ENCODE measurements around the gene CACNG6. TPM values are rescaled to one million over a fixed set of nuclear protein-coding genes. Genes with fewer than 3 reads are reported as not detected.
"Not testable (repeated sequence)": the region's sequence is repeated elsewhere in the genome, so short reads cannot be mapped to it uniquely, and the experiment has no call there.

Gene CACNG6
- total RNA-seq, 6 experiments from 2014 or later: not detected

DNA sequence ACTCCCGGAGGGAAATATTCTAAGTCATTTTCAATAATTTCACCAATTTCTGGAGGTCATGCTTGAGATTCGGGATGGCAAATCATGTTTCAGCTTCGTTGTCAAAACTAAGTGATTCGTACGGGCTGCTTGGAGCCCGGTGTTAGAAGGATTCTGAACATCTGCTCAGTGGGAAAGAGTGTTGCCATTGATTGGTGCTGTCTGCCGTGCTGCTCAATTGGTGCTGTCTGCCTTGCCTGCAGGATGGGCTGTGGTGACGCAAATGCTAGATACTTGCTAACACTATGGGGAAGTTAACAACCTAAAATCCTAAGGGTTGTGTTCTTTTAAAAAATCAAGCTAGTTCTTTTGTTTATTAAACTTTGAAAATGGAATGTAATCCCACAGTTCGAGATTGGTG lies 46.0 kb upstream of the CACNG6 start:
- no peak for ATAC-seq
- DNase-seq: no peak
- TF ChIP-seq, protein P1, sequence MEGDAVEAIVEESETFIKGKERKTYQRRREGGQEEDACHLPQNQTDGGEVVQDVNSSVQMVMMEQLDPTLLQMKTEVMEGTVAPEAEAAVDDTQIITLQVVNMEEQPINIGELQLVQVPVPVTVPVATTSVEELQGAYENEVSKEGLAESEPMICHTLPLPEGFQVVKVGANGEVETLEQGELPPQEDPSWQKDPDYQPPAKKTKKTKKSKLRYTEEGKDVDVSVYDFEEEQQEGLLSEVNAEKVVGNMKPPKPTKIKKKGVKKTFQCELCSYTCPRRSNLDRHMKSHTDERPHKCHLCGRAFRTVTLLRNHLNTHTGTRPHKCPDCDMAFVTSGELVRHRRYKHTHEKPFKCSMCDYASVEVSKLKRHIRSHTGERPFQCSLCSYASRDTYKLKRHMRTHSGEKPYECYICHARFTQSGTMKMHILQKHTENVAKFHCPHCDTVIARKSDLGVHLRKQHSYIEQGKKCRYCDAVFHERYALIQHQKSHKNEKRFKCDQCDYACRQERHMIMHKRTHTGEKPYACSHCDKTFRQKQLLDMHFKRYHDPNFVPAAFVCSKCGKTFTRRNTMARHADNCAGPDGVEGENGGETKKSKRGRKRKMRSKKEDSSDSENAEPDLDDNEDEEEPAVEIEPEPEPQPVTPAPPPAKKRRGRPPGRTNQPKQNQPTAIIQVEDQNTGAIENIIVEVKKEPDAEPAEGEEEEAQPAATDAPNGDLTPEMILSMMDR (IDR thresholded peaks at IDR 0.05): no peak
- TF ChIP-seq POLR2A (IDR thresholded peaks at IDR 0.05): no peak
- H3K4me1 ChIP-seq: no peaks in the 10 kb centered on the region
- H3K36me3 ChIP-seq: no peaks in the 10 kb centered on the region
- intact Hi-C loops (cut with DNase I): no loop called here
- no peaks in the 10 kb centered on the region for H3K9me3 ChIP-seq
- H3K27me3 ChIP-seq: peaks cover 0 to 5% of the 10 kb centered on the region in 2 donors
- WGBS (ENCODE audit: insufficient coverage, low coverage, low lambda C conversion rate, missing lambda C conversion rate): 32% methylated on average over 8 of the region's 9 CpGs
- no peak overlapping the region for H3K4me3 ChIP-seq
- no peak overlapping the region for H3K27ac ChIP-seq

DNA sequence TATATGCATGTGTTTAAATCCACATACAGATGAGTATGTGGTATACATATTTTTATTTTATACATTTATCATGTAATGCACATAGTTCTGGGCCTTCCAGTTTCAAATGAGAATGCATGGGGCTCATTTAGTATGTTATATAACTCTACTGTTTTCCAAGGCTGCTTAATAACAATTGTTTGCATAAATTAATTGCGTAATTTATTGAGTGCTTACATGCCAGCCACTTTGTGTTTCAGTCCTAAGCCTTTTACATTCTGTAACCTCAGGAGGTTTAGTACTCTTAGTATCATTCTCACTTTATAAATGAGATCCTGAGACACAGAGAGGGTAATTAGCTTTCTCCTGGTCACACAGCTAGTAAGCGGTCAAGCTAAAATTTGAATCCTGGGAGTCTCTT lies 45.4 kb upstream of the CACNG6 start:
- 92% methylated on average over 2 of the region's 2 CpGs for WGBS (ENCODE audit: insufficient coverage, low coverage, low lambda C conversion rate, missing lambda C conversion rate)
- DNase-seq (no peak), ATAC-seq (no peak)
- Histone ChIP-seq H3K36me3 (no peaks in the 10 kb centered on the region), H3K4me3 (no peak overlapping the region), H3K27ac (no peak overlapping the region), H3K27me3 (peaks cover 0 to 5% of the 10 kb centered on the region in 2 donors), H3K9me3 (no peaks in the 10 kb centered on the region), H3K4me1 (no peaks in the 10 kb centered on the region)
- TF ChIP-seq, protein P1 (IDR thresholded peaks at IDR 0.05): no peak
- no peak for TF ChIP-seq POLR2A (IDR thresholded peaks at IDR 0.05)
- intact Hi-C loops (cut with DNase I): no loop called here

DNA sequence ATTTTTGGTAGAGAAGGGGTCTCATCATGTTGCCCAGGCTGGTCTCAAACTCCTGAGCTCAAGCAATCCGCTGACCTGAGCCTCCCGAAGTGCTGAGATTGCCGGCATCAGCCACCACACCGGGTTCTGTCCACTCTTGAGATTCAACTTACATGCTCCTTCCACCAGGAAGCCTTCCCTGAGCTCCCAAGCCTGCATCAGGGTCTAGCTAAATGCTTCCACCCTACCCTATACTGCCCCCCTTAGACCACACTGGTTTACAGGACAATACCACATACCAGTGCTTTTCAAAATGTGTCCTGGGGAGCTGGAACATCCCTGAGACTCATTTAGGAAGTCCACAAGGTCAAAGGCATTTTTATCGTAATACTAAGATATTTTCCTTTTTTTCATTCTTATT lies 43.8 kb upstream of the CACNG6 start:
- Histone ChIP-seq H3K4me1 (no peaks in the 10 kb centered on the region), H3K27ac (no peak overlapping the region), H3K36me3 (no peaks in the 10 kb centered on the region), H3K4me3 (no peak overlapping the region), H3K27me3 (peaks cover 0 to 2% of the 10 kb centered on the region in 2 donors), H3K9me3 (no peaks in the 10 kb centered on the region)
- intact Hi-C loops (cut with DNase I): no loop called here
- 58% methylated on average over 5 of the region's 5 CpGs for WGBS (ENCODE audit: insufficient coverage, low coverage, low lambda C conversion rate, missing lambda C conversion rate)
- DNase-seq: no peak
- TF ChIP-seq POLR2A (IDR thresholded peaks at IDR 0.05): no peak
- TF ChIP-seq, protein P1 (IDR thresholded peaks at IDR 0.05): no peak
- no peak for ATAC-seq

DNA sequence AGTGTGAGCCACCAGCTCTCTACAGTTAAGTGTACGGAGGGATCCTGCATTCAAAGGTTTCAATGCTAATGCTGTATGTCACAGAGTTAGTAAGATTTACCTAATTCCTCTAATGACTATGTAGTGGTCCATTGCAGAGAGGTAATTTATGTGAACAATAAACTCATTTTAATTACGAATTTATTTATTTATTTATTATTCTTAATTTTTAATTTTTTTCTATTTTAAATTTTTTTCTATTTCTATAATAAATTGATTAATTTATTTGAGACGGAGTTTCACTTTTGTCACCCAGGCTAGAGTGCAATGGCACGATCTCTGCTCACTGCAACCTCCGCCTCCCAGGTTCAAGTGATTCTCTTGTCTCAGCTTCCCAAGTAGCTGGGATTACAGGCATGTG lies 42.8 kb upstream of the CACNG6 start:
- H3K9me3 ChIP-seq; intact Hi-C loops (cut with DNase I); H3K36me3 ChIP-seq; H3K27ac ChIP-seq; H3K27me3 ChIP-seq; H3K4me3 ChIP-seq; DNase-seq; ATAC-seq; H3K4me1 ChIP-seq: not testable (repeated sequence)
- 62% methylated on average over 5 of the region's 5 CpGs for WGBS (ENCODE audit: insufficient coverage, low coverage, low lambda C conversion rate, missing lambda C conversion rate)

DNA sequence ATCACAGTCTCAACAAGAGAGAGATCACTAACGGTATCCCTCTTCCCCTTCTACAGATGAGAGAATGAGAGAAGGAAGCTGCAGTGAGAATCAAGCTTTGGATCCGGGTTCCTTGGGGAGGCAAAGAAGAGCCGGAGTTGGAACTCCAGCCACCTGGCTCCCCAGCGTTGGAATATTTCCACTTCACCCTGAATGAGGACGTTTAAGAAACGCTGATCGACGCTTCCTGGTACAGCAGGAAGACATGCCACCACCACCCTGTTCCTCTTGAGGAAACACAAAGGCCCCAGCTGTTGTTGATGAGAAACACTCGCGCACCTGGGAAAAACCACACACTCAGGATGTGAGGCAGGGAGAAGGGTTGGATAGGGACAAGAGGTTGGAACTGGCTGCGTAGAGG lies 40.0 kb upstream of the CACNG6 start:
- Histone ChIP-seq H3K36me3 (no peaks in the 10 kb centered on the region), H3K27ac (no peak overlapping the region), H3K27me3 (no peaks in the 10 kb centered on the region), H3K4me3 (no peak overlapping the region), H3K4me1 (no peaks in the 10 kb centered on the region), H3K9me3 (no peaks in the 10 kb centered on the region)
- intact Hi-C loops (cut with DNase I): no loop called here
- ATAC-seq (no peak), DNase-seq (no peak)
- WGBS (ENCODE audit: insufficient coverage, low coverage, low lambda C conversion rate, missing lambda C conversion rate): 39% methylated on average over 10 of the region's 11 CpGs
- TF ChIP-seq POLR2A (IDR thresholded peaks at IDR 0.05): no peak
- TF ChIP-seq, protein P1 (IDR thresholded peaks at IDR 0.05): no peak
